8988T (cell line): Measurements from ENCODE around the gene SLAIN2.
"Not testable (repeated sequence)": the region's sequence is repeated elsewhere in the genome, so short reads cannot be mapped to it uniquely, and the experiment has no call there.

Experiments
- DNase-seq: peaks from one replicate; pipeline ENCODE4 v3.0.0; 2011

The SLAIN2 gene

DNA sequence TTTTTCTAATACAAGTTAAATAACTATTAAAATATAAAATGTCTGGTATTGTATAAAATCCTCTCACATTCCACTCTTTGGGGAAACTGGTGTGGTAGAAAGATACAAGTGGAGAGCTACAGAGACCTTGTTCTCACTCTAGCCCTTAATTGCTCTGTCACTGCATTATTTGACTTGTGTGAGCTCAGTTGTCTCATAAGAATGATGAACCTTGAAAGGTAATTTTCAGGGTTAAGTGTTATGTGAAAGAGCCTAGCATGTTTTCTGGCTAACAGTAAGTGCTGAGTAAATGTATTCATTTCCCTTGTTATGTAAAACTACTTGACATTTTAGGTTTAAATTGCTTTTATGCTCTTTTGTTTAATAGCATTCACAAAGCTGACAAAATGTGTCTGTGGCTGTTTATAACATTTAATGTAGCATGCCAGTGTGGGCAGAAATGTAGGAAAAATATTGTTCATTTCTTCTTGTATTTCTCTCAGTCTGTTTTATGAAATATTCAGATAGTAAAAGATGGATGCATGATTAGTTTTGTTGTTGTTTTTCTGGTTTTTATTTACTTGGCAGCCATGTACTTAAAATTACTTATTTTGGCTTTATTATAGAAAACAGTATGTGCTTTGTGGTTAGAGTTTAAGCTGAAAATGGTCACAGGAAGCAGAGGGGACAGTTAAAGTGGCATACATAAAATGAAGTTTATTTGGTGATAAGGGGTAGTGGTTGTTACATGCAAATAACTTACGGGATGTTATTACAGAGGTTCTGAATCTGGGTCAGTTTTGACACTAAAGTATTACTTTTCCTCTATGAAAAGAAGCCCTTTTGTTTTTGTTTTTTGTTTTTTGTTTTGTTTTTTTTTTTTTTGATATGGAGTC is 29.2 kb downstream of the SLAIN2 start:
- no peak for DNase-seq

DNA sequence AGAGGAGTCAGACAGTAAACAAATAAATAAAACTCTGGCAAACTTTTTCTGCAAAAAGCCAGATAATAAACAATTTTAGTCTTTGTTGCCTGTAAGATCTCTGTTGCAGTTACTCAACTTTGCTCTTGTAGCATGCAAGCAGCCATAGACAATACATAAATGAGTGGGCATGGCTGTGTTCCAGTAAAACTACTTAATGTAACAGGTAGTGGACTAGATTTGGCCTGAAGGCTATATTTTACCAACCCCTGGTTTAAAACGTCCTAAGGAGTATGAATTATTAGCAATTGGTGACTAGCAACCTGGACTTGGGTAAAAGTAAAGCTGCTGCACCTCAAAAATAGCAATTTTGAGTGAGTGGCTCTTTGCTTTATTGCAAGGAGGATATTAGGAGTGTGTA is 30.9 kb downstream of the SLAIN2 start:
- DNase-seq, result no peak

DNA sequence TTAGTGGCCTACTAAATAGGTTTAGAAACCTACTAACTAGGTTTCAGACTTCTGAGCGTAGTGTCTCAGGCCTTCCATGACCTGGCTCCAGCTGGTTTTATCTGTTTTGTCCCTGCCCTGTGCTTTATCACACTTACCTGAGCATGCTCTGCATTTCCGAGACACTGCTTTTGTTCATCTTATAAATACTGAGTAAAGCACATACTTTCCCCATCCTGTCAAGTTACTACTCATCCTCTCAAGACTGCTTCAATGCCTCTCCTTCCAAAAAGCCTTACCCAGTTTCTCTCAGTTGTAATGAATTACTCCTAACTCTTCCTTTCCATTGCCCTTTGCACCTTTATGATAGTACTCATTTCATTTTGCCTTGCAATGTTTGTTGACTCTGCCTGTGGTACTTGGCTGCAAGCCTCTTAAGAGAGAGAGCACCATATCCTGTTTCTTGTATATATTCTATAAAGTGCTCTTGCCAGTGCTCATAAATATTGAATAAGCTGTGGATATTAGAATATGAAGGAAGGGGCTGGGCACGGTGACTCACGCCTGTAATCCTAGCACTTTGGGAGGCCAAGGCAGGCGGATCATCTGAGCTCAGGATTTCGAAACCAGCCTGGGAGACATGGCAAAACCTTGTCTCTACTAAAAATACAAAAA is 34.4 kb downstream of the SLAIN2 start:
- no peak for DNase-seq

DNA sequence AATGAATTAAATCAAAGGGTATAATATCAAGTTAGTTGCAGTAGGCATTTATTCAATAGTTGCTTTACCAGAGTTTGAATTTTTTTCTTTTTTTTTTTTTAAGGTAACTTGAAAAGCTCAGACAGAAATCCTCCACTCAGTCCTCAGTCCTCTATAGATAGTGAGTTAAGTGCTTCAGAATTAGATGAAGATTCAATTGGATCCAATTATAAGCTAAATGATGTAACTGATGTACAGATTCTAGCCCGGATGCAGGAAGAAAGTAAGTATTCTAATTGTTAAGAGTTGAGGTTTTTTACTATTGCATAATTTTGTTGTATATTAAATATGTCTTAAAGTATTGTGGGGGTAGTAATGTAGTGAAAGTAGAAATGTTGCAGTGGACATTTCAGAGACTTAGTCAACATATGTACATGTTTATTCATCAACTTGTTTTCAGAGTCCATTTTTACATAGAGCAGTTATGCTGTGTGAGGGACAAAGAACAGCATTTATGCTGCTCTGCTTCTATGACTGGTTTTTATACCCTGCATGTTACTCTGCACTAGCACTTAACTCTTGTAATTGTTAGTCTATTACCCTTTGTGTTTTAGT is 38.4 kb downstream of the SLAIN2 start:
- no peak for DNase-seq

DNA sequence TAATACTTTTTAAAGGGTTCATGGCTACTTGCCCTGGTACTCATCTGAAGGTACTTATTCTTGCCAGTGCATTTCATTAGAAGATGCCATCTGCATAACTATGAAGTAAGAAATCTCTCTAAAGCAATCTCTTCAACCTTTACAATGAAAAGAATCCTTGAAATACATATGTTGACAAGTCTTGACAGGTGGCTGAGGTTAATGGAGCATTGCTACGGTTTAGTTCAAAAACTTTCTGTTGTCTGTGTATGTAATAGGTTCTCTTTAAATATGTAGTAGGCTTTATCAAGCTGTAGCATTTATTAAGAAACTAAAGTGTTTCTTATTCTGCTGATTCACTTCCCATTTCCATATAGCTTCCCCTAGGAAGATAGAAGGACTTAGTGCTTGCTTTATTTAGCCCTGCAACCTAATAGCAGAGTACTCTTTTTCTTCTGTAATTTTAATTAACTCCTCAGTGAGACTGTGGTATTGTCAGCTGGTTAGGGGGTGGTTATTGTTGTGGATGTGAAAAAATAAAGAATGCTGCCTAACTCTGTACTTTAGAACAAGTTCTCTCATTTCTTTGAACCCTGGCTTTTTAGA is 39.3 kb downstream of the SLAIN2 start:
- no peak for DNase-seq

DNA sequence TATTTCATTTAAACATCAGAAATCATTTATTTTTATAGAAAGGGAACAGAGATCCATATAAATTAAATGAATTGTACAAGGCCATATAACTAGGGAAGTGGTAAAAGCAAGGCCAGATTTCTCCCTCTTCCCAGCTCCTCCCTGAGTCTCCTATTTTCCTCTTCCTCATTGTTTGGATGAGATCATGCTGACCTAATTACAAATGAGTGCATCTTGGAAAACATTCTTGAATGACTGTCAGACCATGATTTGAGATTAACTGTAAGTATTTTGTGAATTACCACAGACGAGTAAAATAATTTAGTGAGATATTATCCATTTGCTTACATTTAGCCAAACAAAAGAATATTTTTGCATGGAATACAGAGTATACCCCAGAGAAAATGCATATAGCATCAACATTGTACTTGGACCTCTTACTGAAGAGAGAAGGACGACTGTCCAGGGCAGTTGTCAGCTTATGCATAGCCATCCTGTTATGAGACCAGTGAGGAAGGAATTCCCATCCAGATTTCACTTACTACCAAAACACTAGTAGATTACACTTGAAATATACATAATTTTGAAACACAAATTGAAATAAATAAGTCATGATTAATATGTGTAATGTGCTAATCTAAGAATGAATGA is 47.3 kb downstream of the SLAIN2 start:
- no peak for DNase-seq

DNA sequence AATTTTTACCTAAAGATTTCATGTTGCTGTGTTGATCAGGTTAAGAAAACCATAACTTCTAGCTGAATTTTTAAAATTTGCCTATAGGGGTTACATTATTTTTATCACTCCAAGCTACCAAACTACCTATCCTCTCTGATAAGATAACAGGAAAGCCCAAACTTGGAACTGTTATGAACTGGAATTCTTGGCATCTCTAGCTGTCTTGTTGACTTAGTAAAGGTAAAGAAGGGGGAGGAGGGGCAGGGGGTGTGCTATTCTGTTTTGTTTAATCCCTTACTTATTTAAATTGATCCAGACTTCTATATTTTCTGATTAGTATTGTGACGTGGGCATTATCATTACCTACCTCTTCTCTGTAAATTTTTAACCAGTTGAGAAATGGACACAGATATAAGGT is 54.7 kb downstream of the SLAIN2 start:
- DNase-seq, result no peak

DNA sequence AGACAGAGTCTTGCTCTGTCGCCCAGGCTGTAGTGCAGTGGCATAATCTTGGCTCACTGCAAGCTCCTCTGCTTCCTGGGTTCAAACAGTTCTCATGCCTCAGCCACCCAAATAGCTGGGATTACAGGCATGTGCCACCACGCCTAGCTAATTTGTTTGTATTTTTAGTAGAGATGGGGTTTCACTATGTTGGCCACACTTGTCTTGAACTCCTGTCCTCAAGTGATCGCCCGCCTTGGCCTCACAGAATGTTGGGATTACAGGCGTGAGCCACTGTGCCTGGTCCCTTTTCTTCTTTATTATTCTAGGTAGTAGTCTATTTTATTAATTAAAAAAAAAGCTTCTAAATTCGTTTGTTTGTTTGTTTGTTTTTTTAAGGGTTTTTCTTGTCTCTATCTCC is 59.1 kb downstream of the SLAIN2 start:
- no peak for DNase-seq

DNA sequence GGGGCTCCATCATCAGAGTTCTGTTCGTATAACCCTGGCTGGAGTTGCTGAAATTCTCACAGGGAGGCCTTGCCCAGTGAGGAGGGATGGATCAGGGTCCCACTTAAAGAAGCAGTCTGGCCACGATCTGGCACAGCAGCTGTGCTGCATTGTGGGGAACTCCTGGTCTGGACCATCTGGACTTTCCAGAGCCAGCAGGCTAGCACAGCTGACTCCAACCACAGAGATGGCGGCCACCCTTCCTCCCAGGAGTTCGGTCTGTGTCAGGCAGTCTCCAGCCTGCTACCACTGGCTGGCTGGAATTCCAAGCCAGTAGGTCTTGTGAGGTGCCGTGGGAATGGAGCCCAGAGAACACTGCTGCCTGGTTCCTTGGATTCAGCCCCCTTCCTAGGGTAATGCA is 62.0 kb downstream of the SLAIN2 start:
- no peak for DNase-seq

DNA sequence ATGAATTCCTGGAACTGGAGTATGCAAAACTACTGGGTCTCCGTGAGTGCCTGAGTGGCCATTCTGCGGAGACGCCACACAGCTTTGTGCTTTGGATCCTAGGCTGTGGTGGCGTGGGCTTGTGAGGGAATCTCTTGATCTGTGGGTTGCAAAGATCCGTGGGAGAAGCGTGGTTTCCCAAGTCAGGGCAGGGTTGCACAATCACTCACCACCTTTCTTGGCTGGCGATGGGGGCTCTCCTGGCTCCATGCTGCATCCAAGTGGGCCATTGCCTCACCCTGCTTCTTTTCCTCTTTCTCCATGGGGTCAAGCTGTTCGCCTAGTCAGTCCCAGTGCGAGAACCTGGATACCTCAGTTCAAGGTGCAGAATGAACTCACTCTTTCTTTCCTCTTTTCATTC is 62.5 kb downstream of the SLAIN2 start:
- no peak for DNase-seq

DNA sequence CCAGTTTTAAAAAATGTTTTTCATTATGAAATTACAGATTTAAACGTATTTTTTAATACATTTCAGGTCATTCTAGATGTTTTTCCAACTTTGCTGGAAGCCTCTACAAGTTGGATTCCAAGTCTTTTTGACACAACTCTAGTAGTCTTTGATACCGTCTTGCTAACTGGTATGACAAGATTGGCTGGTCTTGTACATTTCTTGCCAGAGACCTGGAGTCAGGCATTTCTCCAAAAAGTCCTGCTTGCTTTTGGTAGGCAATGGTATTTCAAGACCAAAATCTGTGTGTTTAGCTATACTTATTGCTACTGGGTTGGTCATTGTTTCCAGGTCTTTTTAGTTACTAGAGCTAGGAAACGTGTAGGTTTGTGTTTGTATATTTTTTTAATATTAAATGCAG is 64.6 kb downstream of the SLAIN2 start:
- DNase-seq, result no peak

DNA sequence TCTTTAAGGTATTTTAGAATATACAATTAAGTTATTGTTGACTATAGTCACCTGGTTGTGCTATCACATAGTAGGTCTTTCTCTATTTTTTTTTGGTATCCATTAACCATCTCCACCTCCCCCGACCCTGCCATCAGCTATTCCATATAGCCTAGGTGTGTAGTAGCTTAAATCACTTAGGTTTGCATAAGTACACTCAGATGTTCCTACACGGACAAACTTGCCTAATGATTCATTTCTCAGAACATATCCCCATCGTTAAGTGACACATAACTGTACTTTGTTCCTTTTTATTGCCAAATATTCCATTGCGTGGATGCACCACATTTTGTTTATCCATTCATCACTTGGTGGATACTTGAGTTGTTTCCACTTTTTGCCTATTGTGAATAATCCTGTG is 67.9 kb downstream of the SLAIN2 start:
- no peak for DNase-seq

DNA sequence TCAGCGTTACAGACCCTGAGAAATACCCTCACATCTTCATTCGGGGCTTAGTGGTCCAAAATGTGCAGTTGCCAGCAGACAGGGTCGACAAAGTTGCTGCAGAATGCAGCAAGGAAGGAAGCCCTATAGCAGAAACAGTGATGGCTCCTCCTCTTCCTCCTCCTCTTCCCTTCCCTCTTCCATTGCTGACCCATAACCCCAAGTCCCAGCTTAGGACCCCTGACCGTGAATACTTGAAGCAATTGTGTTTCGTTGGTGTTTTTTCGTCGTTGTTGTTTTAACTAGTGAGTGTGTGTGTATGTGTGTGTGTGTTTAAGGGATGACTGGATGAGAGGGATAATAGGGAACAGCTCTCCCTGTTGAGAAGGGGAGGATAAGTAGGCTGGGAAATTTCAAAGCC is 69.5 kb downstream of the SLAIN2 start:
- DNase-seq, result no peak

DNA sequence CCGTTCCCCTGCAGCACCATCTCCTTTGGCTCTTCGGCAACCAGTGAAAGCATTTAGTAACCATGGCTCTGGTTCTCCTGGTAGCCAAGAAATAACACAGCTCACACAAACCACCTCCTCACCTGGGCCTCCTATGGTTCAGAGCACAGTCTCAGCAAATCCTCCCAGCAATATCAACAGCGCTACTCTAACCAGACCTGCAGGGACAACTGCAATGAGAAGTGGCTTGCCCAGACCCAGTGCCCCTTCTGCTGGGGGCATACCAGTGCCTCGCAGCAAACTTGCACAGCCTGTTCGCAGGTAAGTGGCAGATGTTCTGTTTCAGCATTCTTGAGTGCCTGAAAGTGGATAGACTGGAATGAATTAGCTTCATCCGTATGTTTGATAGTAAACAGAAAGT is 78.8 kb downstream of the SLAIN2 start:
- no peak for DNase-seq

DNA sequence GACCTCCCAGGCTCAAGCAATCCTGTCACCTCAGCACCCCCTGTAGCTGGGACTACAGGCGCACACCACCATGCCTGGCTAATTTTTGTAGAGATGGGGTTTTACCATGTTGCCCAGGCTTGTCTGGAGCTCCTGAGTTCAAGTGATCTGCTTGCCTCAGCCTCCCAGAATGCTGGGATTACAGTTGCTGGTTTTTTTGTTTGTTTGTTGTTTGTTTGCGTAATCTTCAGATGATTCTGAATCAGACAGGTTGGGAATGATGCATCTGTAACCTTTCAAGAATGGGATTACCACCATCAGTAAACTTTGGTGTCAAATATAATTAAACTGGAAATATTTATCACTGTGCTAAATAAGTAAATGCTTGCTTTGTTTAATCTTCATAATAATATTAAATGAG is 79.8 kb downstream of the SLAIN2 start:
- no peak for DNase-seq

DNA sequence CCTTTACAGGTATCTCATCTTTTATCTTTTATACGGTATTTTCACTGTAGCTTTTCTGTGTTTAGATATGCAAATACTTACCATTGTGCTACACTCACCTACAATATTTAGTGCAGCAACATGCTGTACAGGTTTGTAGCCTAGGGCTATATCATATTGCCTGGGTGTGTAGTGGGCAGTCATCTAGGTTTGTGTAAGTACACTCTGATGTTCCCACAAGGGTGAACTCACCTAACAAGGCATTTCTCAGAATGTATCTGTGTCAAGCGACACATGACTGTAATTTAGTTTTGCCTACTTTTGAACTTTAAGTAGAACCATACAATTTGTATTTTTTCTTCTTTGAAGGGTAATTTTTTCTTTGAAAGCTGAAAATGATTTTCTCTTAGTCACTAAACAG is 87.6 kb downstream of the SLAIN2 start:
- DNase-seq, result no peak

DNA sequence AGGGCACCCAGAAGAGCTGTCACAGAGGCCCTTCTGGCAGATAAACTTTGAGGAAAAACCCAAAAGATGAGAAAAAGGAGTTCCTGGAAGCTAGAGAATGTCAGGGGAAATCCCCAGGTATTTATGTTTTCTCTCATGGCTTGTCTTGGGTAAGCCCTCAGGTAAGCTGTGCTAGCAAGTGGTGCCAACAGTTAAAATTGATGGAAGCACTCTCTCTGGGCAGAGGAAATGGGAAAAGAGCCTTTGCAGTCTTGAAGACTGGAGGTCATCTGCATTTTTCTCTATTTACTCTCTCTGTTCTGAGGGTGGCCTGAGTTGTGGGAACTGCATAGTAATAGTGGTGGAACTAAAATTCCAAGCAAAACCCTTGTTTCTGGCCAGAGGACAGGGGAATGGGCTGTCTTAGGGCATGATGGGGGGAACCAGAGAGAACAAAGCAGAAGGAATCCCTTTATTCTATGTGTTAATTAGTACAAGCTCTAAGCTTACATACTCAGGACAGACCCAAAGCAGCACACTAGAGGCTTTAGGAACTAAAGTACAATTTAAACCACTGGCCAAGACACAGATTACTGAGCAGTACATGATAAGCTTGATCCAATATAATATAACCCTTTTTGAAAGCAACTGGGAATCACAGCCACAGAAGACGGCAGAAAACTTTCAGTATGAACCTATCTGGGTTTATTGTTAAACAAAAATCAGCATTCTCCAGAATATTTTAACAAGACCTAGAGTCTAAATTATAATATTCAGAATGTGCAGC is 88.6 kb downstream of the SLAIN2 start:
- no peak for DNase-seq

DNA sequence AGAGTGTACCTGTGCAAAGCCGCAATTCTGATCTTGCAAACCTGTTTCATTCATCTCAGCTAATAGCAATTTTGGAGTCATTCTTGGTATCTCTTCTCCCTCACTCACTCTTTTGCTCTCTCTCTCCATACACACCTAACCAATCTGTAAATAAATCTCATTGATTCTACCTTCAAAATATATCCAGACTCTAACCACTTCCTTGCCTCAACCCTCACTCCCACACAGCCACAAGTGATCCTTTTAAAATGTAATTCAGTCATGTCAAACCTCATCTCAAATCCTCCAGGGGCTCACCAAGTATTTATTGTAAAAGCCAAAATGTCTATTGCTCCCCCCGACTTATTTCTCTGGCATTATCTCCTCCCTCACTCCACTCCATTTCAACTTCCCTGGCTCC is 90.1 kb downstream of the SLAIN2 start:
- DNase-seq, result no peak

DNA sequence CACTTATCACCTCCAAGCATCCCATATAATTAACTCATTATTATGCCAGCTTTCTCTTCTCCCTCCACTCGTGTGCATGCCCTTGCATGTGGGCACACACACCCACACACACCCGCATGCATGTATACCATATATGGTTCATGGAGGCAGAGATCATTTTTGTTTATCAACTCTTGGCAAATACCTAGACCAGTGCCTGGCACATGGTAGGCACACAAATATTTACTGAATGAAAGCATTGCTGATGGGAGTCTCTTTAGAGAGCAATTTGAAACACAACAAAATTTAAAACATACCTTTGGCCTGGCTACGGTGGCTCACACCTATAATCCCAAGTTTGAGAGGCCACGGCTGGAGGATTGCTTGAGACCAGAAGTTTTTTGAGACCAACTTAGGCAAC is 90.7 kb downstream of the SLAIN2 start:
- no peak for DNase-seq

DNA sequence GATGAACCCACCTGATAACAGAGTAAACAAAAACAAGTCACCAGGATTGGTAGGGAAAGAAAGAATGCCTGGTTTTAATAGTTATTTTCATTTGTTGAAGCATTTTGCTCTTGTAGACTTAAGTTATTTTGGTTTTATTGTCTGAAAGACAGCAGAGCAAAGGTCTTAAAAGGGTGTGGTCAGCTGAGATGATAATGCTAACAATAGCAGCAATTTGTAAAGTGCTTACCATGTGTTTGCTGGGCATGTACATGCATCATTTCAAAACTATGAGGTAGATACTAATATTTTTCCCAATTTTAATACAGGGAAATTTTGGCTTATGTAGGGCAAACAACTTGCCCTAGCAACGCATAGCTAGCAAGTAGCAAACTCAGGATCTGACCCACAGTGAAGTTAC is 95.0 kb downstream of the SLAIN2 start:
- no peak for DNase-seq

DNA sequence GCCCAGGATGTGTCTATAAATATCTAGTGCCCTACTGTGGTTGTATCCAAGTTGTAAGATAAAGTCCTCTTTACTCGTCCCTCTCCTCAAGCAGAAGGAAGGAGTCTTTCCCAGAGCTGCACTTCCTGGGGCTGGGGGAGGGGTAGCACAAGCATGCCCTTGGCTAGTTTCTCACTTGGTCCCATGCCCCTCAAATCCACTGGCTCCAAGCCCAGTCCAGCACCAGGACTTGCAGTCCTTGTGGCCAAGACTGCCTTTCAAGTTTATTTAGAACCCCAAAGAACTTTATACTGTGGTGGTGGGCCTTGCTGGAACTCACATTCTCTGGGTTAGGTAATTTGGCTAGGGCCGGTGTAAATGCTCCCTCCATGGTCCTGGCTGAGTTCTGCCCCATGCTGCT is 98.7 kb downstream of the SLAIN2 start:
- DNase-seq, result no peak

DNA sequence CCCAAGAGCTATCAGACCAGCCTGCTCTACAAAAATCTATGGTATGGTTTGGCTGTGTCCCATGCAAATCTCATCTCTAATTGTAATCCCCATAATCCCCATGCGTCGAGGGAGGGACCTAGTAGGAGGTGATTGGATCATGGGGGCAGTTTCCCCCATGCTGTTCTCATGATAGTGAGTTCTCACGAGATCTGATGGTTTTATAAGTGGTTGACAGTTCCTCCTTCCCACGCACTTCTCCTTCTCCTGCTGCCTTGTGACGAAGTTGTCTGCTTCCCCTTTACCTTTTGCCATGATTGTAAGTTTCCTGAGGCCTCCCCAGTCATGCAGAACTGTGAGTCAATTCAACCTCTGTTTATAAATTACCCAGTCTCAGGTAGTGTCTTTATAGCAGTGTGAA is 99.6 kb downstream of the SLAIN2 start:
- DNase-seq, result not testable (repeated sequence)

DNA sequence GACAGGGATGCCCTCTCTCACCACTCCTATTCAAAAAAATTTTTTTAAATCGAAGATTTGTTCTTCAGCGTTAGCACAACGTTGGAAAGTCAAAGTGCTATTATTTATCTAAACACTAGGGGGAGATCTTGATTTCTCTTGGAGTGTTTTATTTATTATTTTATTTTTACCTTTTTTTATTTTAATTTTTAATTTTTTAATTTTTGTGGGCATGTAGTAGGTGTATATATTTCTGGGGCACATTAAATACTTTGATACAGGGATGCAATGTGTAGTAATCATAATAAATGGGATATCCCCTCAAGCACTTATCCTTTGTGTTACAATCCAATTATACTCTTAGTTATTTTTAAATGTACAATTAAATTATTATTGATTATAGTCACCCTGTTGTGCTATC is 104.4 kb downstream of the SLAIN2 start:
- DNase-seq, result no peak
